Astrocyte (in vitro differentiated cells and primary cell): ENCODE data around the gene ASB6. TPM values are rescaled to one million over a fixed set of nuclear protein-coding genes. Genes with fewer than 3 reads are reported as not detected.

Experiments used
- DNase-seq: peaks from one replicate; pipeline ENCODE4 v3.0.0-alpha.2; 2010; ENCODE audit warnings: low read depth
- FAIRE-seq: peaks from 2 replicates; lab custom pipeline; 2011; peaks lifted over from hg19 to GRCh38; lab: Jason Lieb, UNC
- H2AFZ ChIP-seq: 2 replicates; pipeline ENCODE4 v1.6.0; 2012; ENCODE audit warnings: low read depth, low read length, inconsistent platforms
- H3K27ac ChIP-seq: 2 replicates; pipeline ENCODE4 v1.5.1; 2011; ENCODE audit warnings: low read depth, low read length, inconsistent platforms
- H3K27me3 ChIP-seq: 2 replicates; pipeline ENCODE4 v1.6.0; 2011; ENCODE audit warnings: low read length, inconsistent platforms; ENCODE audit not compliant: insufficient read depth
- H3K36me3 ChIP-seq: 2 replicates; pipeline ENCODE4 v1.5.1; 2011; ENCODE audit warnings: low read length, inconsistent platforms; ENCODE audit not compliant: insufficient read depth
- H3K4me1 ChIP-seq: 2 replicates; pipeline ENCODE4 v1.5.1; 2011; ENCODE audit warnings: low read length, inconsistent platforms; ENCODE audit not compliant: insufficient read depth
- H3K4me2 ChIP-seq: 2 replicates; pipeline ENCODE4 v1.6.0; 2012; ENCODE audit warnings: low read length, inconsistent platforms
- H3K4me3 ChIP-seq: 2 replicates; pipeline ENCODE4 v1.5.1; 2011; ENCODE audit warnings: low read depth, mild to moderate bottlenecking, low read length, inconsistent platforms; ENCODE audit not compliant: insufficient read depth
- H3K79me2 ChIP-seq: 2 replicates; pipeline ENCODE4 v1.6.0; 2012; ENCODE audit warnings: mild to moderate bottlenecking, low read length, inconsistent platforms; ENCODE audit not compliant: insufficient read depth
- H3K9ac ChIP-seq: 2 replicates; pipeline ENCODE4 v1.6.0; 2012; ENCODE audit warnings: mild to moderate bottlenecking, low read length, inconsistent platforms
- H3K9me3 ChIP-seq: 2 replicates; pipeline ENCODE4 v1.5.1; 2012; ENCODE audit warnings: low read depth, mild to moderate bottlenecking, low read length, inconsistent platforms; ENCODE audit not compliant: insufficient read depth
- H4K20me1 ChIP-seq: 2 replicates; pipeline ENCODE4 v1.6.0; 2012; ENCODE audit warnings: low read length, inconsistent platforms; ENCODE audit not compliant: insufficient read depth
- H3K27ac Mint-ChIP-seq: one replicate; pipeline ENCODE4 v1.8.0; 2021; ENCODE audit warnings: mild to moderate bottlenecking, mixed read lengths; ENCODE audit not compliant: unreplicated experiment
- H3K27me3 Mint-ChIP-seq: one replicate; pipeline ENCODE4 v1.8.0; 2021; ENCODE audit warnings: low read depth, mixed read lengths; ENCODE audit not compliant: unreplicated experiment
- H3K36me3 Mint-ChIP-seq: one replicate; pipeline ENCODE4 v1.8.0; 2021; ENCODE audit warnings: low read depth, mixed read lengths; ENCODE audit not compliant: unreplicated experiment
- H3K4me1 Mint-ChIP-seq: one replicate; pipeline ENCODE4 v1.8.0; 2021; ENCODE audit warnings: low read depth, mixed read lengths; ENCODE audit not compliant: unreplicated experiment
- H3K4me3 Mint-ChIP-seq: one replicate; pipeline ENCODE4 v1.8.0; 2021; ENCODE audit warnings: mild to moderate bottlenecking, moderate library complexity, mixed read lengths; ENCODE audit not compliant: unreplicated experiment
- H3K9me3 Mint-ChIP-seq: one replicate; pipeline ENCODE4 v1.8.0; 2021; ENCODE audit warnings: mild to moderate bottlenecking, mixed read lengths; ENCODE audit not compliant: unreplicated experiment
- EZH2 ChIP-seq: IDR thresholded peaks from 2 replicates; pipeline ENCODE4 v1.6.1; 2012; ENCODE audit warnings: mild to moderate bottlenecking, low read length, inconsistent platforms; ENCODE audit not compliant: insufficient read depth
- total RNA-seq: library from RNA; stranded (reverse); gene quantifications from 2 replicates; pipeline ENCODE4 v1.2.1, GENCODE V29; 2021
- TF ChIP-seq, protein P1 (sequence below): IDR thresholded peaks from 2 replicates; pipeline ENCODE4 v1.5.1; 2011; ENCODE audit warnings: low read depth, mild to moderate bottlenecking, inconsistent platforms, low read length, moderate library complexity; ENCODE audit not compliant: insufficient read depth

ASB6 gene
- total RNA-seq, 1 donor from 2014 or later: 24.3 TPM

DNA sequence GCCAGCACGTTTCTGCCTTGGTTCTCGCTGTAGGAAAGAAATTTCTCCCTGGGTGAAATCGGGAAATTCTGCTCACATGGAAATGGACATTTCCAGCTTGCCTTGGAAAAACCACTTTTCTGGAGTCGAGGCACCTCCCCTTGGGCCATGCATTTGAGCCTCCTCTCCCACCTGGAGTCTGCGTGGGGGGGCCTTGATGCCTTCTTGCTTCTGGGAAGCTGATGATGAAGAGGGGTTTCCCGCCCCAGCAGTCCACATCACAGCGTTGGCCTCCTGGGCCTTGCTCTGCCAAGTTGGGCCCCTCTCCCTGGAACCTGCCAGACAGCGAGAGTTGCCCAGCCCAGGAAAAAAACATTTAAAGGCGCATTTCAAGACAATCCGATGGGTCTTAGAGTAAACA, 1.8 kb upstream of the ASB6 start:
- Histone ChIP-seq H3K27ac (no peak overlapping the region), H3K4me2 (no peak overlapping the region), H3K36me3 (peaks cover 3% of the 10 kb centered on the region), H3K27me3 (no peaks in the 10 kb centered on the region), H2AFZ (no peak overlapping the region), H3K79me2 (peaks cover 32% of the 10 kb centered on the region), H4K20me1 (peaks cover 31% of the 10 kb centered on the region), H3K4me1 (peaks cover 20% of the 10 kb centered on the region), H3K4me3 (no peak overlapping the region), H3K9ac (no peak overlapping the region), H3K9me3 (peaks cover 2% of the 10 kb centered on the region)
- FAIRE-seq: no peak
- Mint-ChIP-seq H3K27me3 (peaks cover 11% of the 10 kb centered on the region), H3K4me1 (peaks cover 11% of the 10 kb centered on the region), H3K9me3 (no peaks in the 10 kb centered on the region), H3K4me3 (no peak overlapping the region), H3K36me3 (peaks cover 2% of the 10 kb centered on the region), H3K27ac (no peak overlapping the region)
- no peak for TF ChIP-seq EZH2
- TF ChIP-seq, protein P1, sequence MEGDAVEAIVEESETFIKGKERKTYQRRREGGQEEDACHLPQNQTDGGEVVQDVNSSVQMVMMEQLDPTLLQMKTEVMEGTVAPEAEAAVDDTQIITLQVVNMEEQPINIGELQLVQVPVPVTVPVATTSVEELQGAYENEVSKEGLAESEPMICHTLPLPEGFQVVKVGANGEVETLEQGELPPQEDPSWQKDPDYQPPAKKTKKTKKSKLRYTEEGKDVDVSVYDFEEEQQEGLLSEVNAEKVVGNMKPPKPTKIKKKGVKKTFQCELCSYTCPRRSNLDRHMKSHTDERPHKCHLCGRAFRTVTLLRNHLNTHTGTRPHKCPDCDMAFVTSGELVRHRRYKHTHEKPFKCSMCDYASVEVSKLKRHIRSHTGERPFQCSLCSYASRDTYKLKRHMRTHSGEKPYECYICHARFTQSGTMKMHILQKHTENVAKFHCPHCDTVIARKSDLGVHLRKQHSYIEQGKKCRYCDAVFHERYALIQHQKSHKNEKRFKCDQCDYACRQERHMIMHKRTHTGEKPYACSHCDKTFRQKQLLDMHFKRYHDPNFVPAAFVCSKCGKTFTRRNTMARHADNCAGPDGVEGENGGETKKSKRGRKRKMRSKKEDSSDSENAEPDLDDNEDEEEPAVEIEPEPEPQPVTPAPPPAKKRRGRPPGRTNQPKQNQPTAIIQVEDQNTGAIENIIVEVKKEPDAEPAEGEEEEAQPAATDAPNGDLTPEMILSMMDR: no peak
- no peak for DNase-seq

DNA sequence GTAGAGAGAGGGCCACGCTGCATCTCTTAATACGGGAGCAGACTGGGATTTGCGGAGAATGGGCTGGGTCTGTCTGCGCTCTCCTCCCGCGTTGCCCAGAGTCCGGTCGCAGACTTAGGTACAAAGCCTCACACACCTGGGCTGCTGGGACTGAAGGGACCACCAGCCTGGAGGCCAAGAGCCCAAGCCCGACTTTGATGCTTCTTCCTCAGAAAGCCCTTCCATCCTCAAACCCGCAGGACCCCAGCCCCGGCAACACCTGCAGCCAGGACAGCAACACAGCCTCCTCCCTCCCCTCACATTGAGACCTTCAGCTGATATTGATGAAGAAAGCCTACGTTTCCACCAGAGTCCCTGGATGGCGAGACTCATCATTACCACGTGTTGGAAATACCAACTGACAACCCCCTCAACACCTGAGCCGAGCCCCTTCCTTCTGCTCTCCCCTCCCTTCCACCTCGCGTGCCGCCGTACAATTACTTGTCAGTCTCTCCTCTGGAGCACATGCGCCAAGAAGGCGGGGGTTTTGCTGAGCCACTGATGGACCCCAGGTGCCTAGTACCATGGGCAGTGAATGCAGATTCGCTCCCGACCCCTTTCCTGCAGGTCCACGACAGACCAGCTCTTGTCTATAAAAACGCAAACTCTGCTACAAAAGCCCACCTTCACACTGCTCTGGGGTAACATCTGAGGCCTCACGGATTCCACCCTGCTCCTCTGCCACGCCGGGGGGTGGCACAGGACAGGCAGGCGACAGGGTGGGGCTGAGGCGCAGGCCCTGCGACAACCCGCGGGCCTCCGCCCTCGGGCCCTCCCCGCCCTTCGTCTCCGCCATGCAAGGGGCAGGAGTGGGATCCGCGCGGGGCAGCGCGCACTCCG, 841 bp downstream of the ASB6 start:
- Histone ChIP-seq H3K4me2 (peak overlapping the region; percentile 98), H3K27ac (peak overlapping the region; percentile 58), H2AFZ (peak overlapping the region; percentile 61), H4K20me1 (peaks cover 52% of the 10 kb centered on the region), H3K36me3 (peaks cover 12% of the 10 kb centered on the region), H3K27me3 (no peaks in the 10 kb centered on the region), H3K4me1 (peaks cover 20% of the 10 kb centered on the region), H3K9ac (peak overlapping the region; percentile 94), H3K9me3 (no peaks in the 10 kb centered on the region), H3K4me3 (peak overlapping the region; percentile 87), H3K79me2 (peaks cover 52% of the 10 kb centered on the region)
- Mint-ChIP-seq H3K27me3 (peaks cover 5% of the 10 kb centered on the region), H3K9me3 (no peaks in the 10 kb centered on the region), H3K4me1 (peaks cover 11% of the 10 kb centered on the region), H3K4me3 (peak overlapping the region; percentile 94), H3K27ac (peak overlapping the region; percentile 35), H3K36me3 (peaks cover 2% of the 10 kb centered on the region)
- no peak for FAIRE-seq
- TF ChIP-seq EZH2: no peak
- TF ChIP-seq, protein P1: no peak
- no peak for DNase-seq
